ENCODE results near the gene SELENOV. TPM values are rescaled to one million over a fixed set of nuclear protein-coding genes. Genes with fewer than 3 reads are reported as not detected.

SELENOV gene
- total and polyA plus RNA-seq, 9 of the 15 experiments (the other 6 are each of a cell fraction or from before 2014, with no cell fraction given): 0.04 to 0.09 (median 0.06) TPM; not detected in 4

DNA sequence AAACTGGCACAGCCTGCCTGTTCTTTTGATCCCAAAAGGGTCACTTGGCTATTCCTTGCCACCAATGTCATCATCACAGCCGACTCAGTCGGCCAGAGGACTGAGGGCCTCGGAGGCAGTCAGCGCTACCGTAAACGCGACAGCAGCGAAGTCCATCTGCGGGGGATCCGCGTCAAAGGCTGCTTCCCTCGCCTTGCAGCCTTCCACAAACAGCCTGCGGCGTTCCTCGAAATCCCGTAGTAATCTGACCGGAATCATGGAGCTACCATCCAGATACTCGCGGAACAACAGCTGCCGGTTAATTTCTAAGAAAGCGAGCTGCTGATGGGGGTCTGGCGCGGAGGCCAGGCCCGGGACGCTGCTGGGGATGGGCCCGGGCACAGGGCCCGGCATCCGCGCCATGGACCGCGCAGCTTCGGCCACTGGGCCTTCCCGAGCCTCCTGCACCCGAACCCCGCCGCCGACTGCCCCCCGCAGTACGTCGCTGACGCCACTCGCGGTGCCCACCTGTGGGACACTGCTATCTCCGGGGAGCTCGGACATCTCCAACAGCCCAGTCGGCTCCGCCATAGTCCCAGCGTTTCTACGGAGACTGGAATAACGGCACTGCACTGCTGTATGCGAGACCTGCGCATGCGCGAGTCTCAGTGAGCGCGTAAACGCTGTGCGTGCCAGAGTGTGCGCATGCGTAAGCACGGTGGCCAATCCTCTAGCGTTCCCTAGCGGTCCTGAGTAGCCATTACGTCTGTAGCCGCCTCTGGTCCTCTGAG lies 17.5 kb downstream of the SELENOV start, which contains the start of gene EID2B (continued):
- TF ChIP-seq EZH2 (IDR thresholded peaks at IDR 0.05; ENCODE audit: borderline replicate concordance, low read depth, low read length) (no peak), SIRT6 (IDR thresholded peaks at IDR 0.05; ENCODE audit: low read depth, low read length) (no peak), CBX2 (IDR thresholded peaks at IDR 0.05; ENCODE audit: insufficient read depth, low read length, poor library complexity, severe bottlenecking) (no peak), SIX5 (IDR thresholded peaks at IDR 0.05; ENCODE audit: borderline replicate concordance in 1 of 2, insufficient read depth in 1 of 2, low read depth in 1 of 2, low read length in 2 of 2) (no peak), MAFK (IDR thresholded peaks at IDR 0.05; ENCODE audit: low read length) (peak; percentile 8; the same call in 1 of the 2 replicates), KLF1 (tag; IDR thresholded peaks at IDR 0.05) (no peak), CBFB (CRISPR knock-in tag; IDR thresholded peaks at IDR 0.05) (no peak)
- TF ChIP-seq, protein P1, sequence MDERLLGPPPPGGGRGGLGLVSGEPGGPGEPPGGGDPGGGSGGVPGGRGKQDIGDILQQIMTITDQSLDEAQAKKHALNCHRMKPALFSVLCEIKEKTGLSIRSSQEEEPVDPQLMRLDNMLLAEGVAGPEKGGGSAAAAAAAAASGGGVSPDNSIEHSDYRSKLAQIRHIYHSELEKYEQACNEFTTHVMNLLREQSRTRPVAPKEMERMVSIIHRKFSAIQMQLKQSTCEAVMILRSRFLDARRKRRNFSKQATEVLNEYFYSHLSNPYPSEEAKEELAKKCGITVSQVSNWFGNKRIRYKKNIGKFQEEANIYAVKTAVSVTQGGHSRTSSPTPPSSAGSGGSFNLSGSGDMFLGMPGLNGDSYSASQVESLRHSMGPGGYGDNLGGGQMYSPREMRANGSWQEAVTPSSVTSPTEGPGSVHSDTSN (CRISPR knock-in tag; IDR thresholded peaks at IDR 0.05; ENCODE audit: low read depth): no peak
- TF ChIP-seq, protein P1 (tag; conservative IDR thresholded peaks at IDR 0.05; ENCODE audit: low read depth): no peak
- TF ChIP-seq, protein P2, sequence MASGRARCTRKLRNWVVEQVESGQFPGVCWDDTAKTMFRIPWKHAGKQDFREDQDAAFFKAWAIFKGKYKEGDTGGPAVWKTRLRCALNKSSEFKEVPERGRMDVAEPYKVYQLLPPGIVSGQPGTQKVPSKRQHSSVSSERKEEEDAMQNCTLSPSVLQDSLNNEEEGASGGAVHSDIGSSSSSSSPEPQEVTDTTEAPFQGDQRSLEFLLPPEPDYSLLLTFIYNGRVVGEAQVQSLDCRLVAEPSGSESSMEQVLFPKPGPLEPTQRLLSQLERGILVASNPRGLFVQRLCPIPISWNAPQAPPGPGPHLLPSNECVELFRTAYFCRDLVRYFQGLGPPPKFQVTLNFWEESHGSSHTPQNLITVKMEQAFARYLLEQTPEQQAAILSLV (tag; IDR thresholded peaks at IDR 0.05): no peak
- TF ChIP-seq, protein P3, sequence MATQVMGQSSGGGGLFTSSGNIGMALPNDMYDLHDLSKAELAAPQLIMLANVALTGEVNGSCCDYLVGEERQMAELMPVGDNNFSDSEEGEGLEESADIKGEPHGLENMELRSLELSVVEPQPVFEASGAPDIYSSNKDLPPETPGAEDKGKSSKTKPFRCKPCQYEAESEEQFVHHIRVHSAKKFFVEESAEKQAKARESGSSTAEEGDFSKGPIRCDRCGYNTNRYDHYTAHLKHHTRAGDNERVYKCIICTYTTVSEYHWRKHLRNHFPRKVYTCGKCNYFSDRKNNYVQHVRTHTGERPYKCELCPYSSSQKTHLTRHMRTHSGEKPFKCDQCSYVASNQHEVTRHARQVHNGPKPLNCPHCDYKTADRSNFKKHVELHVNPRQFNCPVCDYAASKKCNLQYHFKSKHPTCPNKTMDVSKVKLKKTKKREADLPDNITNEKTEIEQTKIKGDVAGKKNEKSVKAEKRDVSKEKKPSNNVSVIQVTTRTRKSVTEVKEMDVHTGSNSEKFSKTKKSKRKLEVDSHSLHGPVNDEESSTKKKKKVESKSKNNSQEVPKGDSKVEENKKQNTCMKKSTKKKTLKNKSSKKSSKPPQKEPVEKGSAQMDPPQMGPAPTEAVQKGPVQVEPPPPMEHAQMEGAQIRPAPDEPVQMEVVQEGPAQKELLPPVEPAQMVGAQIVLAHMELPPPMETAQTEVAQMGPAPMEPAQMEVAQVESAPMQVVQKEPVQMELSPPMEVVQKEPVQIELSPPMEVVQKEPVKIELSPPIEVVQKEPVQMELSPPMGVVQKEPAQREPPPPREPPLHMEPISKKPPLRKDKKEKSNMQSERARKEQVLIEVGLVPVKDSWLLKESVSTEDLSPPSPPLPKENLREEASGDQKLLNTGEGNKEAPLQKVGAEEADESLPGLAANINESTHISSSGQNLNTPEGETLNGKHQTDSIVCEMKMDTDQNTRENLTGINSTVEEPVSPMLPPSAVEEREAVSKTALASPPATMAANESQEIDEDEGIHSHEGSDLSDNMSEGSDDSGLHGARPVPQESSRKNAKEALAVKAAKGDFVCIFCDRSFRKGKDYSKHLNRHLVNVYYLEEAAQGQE (IDR thresholded peaks at IDR 0.05; ENCODE audit: borderline replicate concordance): peak; percentile 85
- TF ChIP-seq, protein P3 (CRISPR knock-in tag; IDR thresholded peaks at IDR 0.05; ENCODE audit: low read depth): 0 out of 2 replicates have a peak, but pooled peaks have one; percentile 65
- TF ChIP-seq, protein P4, sequence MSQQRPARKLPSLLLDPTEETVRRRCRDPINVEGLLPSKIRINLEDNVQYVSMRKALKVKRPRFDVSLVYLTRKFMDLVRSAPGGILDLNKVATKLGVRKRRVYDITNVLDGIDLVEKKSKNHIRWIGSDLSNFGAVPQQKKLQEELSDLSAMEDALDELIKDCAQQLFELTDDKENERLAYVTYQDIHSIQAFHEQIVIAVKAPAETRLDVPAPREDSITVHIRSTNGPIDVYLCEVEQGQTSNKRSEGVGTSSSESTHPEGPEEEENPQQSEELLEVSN (IDR thresholded peaks at IDR 0.05; ENCODE audit: borderline replicate concordance in 1 of 2, extremely low read depth in 1 of 2, insufficient read depth in 1 of 2, insufficient read length in 1 of 2, low read depth in 1 of 2, low read length in 1 of 2, poor library complexity in 1 of 2, severe bottlenecking in 1 of 2): peak; percentile 18 to 50

All from K562 (cell line).